Measurements from ENCODE around the gene COL12A1. TPM values are rescaled to one million over a fixed set of nuclear protein-coding genes. Genes with fewer than 3 reads are reported as not detected.

The COL12A1 gene
- polyA plus RNA-seq, 1 donor (not counting 4 experiments of a cell fraction or from before 2014, with no cell fraction given): 96.9 TPM

- DNase-seq (ENCODE audit: low read depth, low spot score) (no peak), FAIRE-seq (peak; percentile 9)
- H3K79me2 ChIP-seq (ENCODE audit: control insufficient read depth, insufficient read depth, low read length): peaks cover 34% of the 10 kb centered on the region
- no peaks in the 10 kb centered on the region for H3K9me3 ChIP-seq (ENCODE audit: control insufficient read depth, low read depth, low read length)
- H3K27me3 ChIP-seq (ENCODE audit: control insufficient read depth, extremely low read depth, insufficient read depth, low read length): no peaks in the 10 kb centered on the region
- H3K4me2 ChIP-seq (ENCODE audit: control insufficient read depth, extremely low read depth, insufficient read depth, low read depth, low read length): peak overlapping the region; percentile 31
- dilution Hi-C loops (cut with MboI; ENCODE audit: extremely low pct_ligation_motif_present, low sequenced_read_pairs): no loop called here
- peaks cover 17% of the 10 kb centered on the region for H3K4me1 ChIP-seq (ENCODE audit: control insufficient read depth, extremely low read depth, insufficient read depth, low read length)
- H3K9ac ChIP-seq (ENCODE audit: control insufficient read depth, extremely low read depth, insufficient read depth, low read length): no peak overlapping the region
- H2AFZ ChIP-seq (ENCODE audit: control insufficient read depth, low read length): no peak overlapping the region
- H3K4me3 ChIP-seq (ENCODE audit: control insufficient read depth in 2 of 3, extremely low read depth in 1 of 3, insufficient read depth in 2 of 3, low read depth in 1 of 3, low read length in 3 of 3): peak overlapping the region in 1 of 3 experiments; percentile 5
- TF ChIP-seq CTCF (optimal IDR thresholded peaks at IDR 0.05 in 1 of 3, IDR thresholded peaks at IDR 0.05 in 1 of 3, conservative IDR thresholded peaks at IDR 0.05 in 1 of 3; ENCODE audit: extremely low read depth in 1 of 3, insufficient read depth in 2 of 3, low read length in 3 of 3) (no peak), EZH2 (IDR thresholded peaks at IDR 0.05; ENCODE audit: low read length) (no peak)
- H3K9me1 ChIP-seq (ENCODE audit: control insufficient read depth, extremely low read depth, insufficient read depth, low read length): no peaks in the 10 kb centered on the region
- peaks cover 13 to 30% of the 10 kb centered on the region in 2 experiments for H3K36me3 ChIP-seq (ENCODE audit: control insufficient read depth in 2 of 2, extremely low read depth in 1 of 2, insufficient read depth in 2 of 2, low read length in 2 of 2)
- no peaks in the 10 kb centered on the region for H4K20me1 ChIP-seq (ENCODE audit: control insufficient read depth, extremely low read depth, insufficient read depth, low read length)
- H3K27ac ChIP-seq (ENCODE audit: control insufficient read depth, insufficient read depth, low read length): peak overlapping the region; percentile 44
Measured at GRCh38 chr6:75178757-75179156, 27.1 kb downstream of the COL12A1 start.

- Histone ChIP-seq H3K79me2 (ENCODE audit: control insufficient read depth, insufficient read depth, low read length) (peaks cover 29% of the 10 kb centered on the region), H2AFZ (ENCODE audit: control insufficient read depth, low read length) (no peak overlapping the region), H3K9me1 (ENCODE audit: control insufficient read depth, extremely low read depth, insufficient read depth, low read length) (no peaks in the 10 kb centered on the region), H3K4me2 (ENCODE audit: control insufficient read depth, extremely low read depth, insufficient read depth, low read depth, low read length) (no peak overlapping the region), H3K9me3 (ENCODE audit: control insufficient read depth, low read depth, low read length) (no peaks in the 10 kb centered on the region), H3K27me3 (ENCODE audit: control insufficient read depth, extremely low read depth, insufficient read depth, low read length) (no peaks in the 10 kb centered on the region), H3K27ac (ENCODE audit: control insufficient read depth, insufficient read depth, low read length) (no peak overlapping the region), H3K4me3 (ENCODE audit: control insufficient read depth in 2 of 3, extremely low read depth in 1 of 3, insufficient read depth in 2 of 3, low read depth in 1 of 3, low read length in 3 of 3) (no peak overlapping the region), H3K9ac (ENCODE audit: control insufficient read depth, extremely low read depth, insufficient read depth, low read length) (no peak overlapping the region), H3K4me1 (ENCODE audit: control insufficient read depth, extremely low read depth, insufficient read depth, low read length) (peaks cover 17% of the 10 kb centered on the region), H4K20me1 (ENCODE audit: control insufficient read depth, extremely low read depth, insufficient read depth, low read length) (no peaks in the 10 kb centered on the region), H3K36me3 (ENCODE audit: control insufficient read depth in 2 of 2, extremely low read depth in 1 of 2, insufficient read depth in 2 of 2, low read length in 2 of 2) (peaks cover 13 to 25% of the 10 kb centered on the region in 2 experiments)
- FAIRE-seq (no peak), DNase-seq (ENCODE audit: low read depth, low spot score) (no peak)
- TF ChIP-seq EZH2 (IDR thresholded peaks at IDR 0.05; ENCODE audit: low read length) (no peak), CTCF (optimal IDR thresholded peaks at IDR 0.05 in 1 of 3, IDR thresholded peaks at IDR 0.05 in 1 of 3, conservative IDR thresholded peaks at IDR 0.05 in 1 of 3; ENCODE audit: extremely low read depth in 1 of 3, insufficient read depth in 2 of 3, low read length in 3 of 3) (no peak)
- dilution Hi-C loops (cut with MboI; ENCODE audit: extremely low pct_ligation_motif_present, low sequenced_read_pairs): no loop called here
Measured at GRCh38 chr6:75176076-75176582, 29.7 kb downstream of the COL12A1 start.

Data from keratinocyte (primary cell).